HL-60/S4 treated with retinoic acid at 250 ng/mL for 4 days and 3 days (cell line): ENCODE data around the gene ADAR.

Experiments used
- in situ Hi-C: fragments of 300-500 bp; cut with MboI; formaldehyde crosslinking; loops from 2 replicates; pipeline ENCODE4 v1.7.0; 2022; ENCODE audit warnings: low sequenced_read_pairs

The ADAR gene

DNA sequence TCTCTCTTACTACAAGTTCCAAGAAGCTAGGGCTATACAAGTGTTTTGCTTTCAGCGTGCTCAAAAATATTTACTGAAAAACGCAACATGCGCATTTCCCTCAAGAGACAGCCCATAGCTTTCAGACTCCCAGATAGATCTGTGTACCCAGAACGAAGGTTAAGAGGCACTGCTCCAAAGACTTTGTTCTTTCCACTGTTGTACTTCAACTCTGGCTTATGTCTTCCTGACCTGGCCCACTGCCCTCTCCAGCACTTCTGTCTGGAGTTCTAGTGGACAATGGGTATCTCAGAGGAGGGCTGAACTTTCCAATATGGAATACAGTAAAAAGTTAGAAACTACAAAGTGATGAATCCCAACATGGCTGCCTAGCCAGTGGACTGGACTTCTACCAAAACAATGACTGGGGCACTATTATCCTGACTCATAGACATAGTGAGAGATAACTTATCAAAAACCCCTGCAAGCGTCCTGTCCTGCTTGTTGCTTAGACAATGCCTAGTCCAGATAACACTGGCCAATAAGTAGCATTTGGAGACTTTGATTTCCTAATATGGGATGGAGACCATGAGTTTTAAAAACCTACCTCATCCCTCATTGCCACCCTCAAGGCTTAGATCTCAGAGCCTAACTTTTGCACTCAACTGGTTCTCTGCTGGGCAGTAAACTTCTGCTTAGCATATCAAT lies 8.8 kb upstream of the ADAR start:
- in situ Hi-C loops: no loop called here

GRCh38 chr1:154615411-154615810 lies 7.4 kb upstream of the ADAR start:
- in situ Hi-C loops: no loop called here

- in situ Hi-C loops: no loop called here
These were observed 6.9 kb upstream of the ADAR start for GRCh38 chr1:154614901-154615300.

- in situ Hi-C loops: no loop called here
These were observed 6.3 kb upstream of the ADAR start for GRCh38 chr1:154614247-154614646.

DNA sequence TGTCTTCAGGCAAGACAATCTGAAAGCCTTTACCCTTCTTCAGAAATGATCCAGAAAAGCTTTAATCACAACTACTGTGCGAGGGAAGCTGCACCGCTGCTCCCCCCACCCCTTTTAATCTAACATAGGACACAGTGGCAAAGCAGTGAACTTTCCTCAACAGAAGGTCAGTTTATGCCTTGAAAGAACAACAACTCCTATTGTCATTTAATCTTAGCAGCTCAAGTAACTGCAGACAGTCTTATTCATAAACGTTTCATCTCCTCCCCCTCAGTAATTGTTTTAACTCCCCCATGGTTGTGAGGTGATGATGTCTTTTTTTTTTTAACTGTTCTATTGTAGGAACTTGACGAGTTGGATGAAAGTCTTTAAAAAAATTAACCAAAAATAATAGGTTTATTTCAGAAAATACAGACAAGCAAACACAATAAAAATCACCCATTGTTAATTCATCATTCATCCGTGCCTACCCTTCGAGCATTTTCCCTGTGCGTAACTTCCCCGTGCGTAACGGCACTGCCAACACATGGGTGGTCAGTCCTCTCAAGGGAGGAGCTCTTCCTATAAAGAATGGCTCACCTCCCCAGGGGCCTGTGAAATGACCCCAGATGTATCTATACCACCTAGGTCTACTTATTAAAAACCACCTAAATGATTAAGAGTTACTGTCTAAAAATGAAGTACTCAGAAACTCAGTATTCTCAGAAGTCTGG lies 3.3 kb upstream of the ADAR start:
- in situ Hi-C loops: no loop called here

GRCh38 chr1:154609398-154610380 lies 1.7 kb upstream of the ADAR start:
- in situ Hi-C loops: no loop called here

GRCh38 chr1:154608397-154609270 lies 648 bp upstream of the ADAR start:
- in situ Hi-C loops: no loop called here

DNA sequence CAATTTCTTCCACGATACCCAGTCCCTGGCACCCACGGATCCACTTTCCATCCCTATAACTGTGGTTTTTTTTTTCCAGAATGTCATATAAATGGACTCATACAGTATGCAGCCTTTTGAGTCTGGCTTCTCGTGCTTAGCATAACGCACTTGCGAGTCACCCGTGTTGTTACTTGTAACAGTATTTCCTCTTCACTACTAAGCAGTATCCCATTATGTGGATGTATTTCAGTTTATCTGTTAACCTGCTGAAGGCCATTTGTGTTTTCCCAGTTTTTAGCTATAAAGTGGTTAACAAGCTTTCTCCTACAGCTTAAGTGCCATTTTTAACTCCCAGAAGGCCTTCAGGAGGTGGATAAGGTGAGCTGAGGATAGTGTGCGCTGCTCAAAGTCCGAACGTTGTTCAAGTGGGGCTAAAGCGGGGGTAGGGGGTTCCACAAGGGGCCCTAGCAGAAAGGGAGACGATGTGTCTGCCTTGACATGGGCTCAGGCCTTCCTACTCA lies 829 bp downstream of the ADAR start:
- in situ Hi-C loops: no loop called here

DNA sequence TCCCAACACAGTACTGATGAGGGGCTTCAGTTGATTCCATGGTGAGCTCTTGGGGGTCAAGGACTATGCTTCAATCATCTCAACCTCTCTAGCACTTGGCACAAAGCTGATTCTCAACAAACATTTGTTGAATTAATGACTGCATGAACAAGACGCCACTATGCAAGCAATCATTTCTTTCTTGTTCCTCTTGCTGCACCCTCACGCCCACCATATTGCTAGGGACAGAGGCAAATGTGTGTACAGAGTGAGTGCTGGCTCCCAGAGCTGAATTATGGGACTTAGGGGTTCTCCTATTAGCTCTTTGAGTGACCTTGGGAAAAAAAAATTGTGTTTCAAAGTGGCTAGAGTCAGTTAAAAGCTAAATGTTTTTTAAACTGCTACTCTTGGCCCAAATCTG lies 2.5 kb downstream of the ADAR start:
- in situ Hi-C loops: no loop called here

DNA sequence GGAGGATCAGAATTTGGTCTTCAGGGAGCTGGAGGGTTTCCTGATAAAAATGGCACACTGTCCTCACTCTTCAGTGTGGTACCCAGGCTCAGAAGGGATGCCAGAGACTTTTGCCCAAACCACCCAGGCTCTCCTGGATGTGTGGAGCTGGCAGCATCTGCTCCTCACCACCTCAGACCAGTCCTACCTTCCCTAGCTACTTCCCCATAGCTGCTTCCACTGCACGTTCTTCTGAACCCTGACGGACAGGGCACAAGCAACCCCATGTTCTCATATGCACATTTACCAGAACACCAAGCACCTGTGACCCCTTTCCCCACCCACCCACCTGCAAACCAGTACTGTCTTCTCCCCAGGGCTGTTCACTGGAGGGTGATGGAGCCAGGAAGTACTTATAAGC lies 4.7 kb downstream of the ADAR start:
- in situ Hi-C loops: no loop called here

GRCh38 chr1:154599658-154600057 lies 8.3 kb downstream of the ADAR start:
- in situ Hi-C loops: no loop called here

DNA sequence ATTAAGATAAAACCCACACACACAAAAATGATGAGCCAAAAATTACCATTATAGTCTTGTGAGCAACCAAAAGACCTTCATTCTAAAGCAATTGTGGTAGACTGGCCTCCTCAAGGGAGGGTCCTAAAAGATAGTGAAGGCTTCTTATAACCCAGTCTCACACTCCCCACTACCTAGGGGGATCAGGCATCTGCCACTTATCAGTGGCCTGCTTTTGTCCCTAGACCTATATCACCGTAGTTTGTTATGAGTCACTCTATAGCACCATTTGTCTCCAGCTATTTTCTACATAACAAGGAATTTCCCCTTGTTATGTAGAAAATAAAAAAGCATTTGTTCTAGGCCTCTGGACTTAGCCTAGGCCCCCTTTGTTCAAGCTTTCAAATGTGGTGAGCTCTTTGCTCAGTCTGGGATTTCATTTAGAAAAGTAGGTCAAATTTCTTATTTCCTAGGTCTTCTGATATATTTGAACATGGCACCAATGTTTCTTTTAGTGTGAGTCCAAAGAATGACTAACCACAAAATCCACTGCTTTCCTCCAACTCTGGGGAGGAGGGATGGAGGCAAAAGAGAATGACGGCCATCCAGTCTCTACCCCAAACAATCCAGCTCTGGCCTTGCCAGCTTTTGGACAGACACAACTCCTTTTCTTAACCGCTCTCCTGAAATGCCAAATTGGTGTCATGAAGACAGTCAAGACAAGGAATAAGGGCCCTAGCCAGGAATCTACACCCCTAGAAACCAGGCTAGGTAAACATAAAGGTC lies 8.9 kb downstream of the ADAR start:
- in situ Hi-C loops: no loop called here

- in situ Hi-C loops: no loop called here
These were observed 12.4 kb downstream of the ADAR start for GRCh38 chr1:154595621-154596020.

DNA sequence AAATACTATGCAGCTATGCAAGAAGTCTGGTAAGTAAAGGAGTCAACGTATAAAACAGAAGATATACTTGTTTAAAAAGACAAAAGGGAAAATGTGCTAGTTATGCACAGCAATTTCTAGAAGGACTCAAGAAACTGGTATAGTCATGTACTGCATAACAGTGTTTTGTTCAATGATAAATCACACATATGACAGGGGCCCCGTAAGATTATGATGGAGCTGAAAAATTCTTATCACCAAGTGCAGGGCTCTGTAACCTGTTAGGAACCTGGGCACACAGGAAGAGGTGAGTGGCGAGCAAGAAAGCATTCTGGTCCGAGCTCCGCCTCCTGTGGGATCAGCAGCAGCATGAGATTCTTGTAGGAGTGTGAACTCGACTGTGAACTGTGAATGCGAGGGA lies 13.2 kb downstream of the ADAR start:
- in situ Hi-C loops: no loop called here

DNA sequence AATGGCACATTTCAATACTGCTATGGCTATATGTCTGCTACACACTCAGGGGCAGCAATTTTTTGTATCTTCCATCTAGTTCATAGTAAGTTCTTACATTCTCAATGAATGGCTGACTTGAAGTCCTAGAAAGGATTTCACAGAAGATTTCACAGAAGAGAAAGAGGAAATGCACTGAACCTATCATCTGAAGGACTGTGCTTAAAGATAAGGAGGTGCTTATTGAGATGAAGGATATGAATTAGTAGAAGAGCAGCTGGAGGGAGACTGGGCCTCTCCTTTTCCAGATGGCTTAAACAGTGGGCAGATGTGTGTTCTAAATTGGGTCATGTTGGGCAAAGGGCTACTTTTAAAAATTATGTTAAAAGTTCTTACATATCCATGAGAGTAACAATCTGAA lies 14.6 kb downstream of the ADAR start:
- in situ Hi-C loops: no loop called here

- in situ Hi-C loops: no loop called here
These were observed 16.8 kb downstream of the ADAR start for GRCh38 chr1:154591206-154591605.

GRCh38 chr1:154590756-154591155 lies 17.2 kb downstream of the ADAR start:
- in situ Hi-C loops: no loop called here

GRCh38 chr1:154589780-154590179 lies 18.2 kb downstream of the ADAR start:
- in situ Hi-C loops: no loop called here

- in situ Hi-C loops: no loop called here
These were observed 21.3 kb downstream of the ADAR start for GRCh38 chr1:154586641-154587040.

DNA sequence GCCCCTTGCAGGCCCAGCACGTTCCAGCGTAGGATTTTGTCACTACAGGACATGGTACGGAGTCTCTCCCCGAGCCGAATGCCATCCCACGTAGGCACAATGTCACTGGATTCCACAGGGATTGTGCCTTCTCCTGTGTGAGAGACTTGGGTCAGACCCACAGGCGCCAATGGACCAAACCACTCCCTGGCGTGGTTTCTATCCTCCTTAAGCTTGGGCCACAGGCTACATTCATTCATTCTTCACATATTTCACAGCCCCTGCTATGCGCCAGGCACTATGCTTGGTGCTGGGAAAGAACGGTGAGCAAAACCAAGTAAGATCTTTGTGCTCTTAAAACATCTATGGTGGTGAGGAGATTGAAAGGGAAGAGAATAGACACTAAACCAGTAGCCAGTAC lies 21.8 kb downstream of the ADAR start:
- in situ Hi-C loops: no loop called here
